Kidney capillary endothelial cell (primary cell): ENCODE results near the gene UNC13C.

Experiments
- DNase-seq: peaks from one replicate; pipeline ENCODE4 v3.0.0-alpha.2; 2018; ENCODE audit warnings: low spot score

UNC13C gene

GRCh38 chr15:54481819-54482218 is 503.6 kb downstream of the UNC13C start:
- DNase-seq: no peak

- DNase-seq: no peak
Observed at GRCh38 chr15:54482251-54482650, 504.0 kb downstream of the UNC13C start.

- DNase-seq: no peak
Observed at GRCh38 chr15:54500330-54500729, 522.1 kb downstream of the UNC13C start.

- no peak for DNase-seq
Observed at GRCh38 chr15:54502416-54503075, 524.3 kb downstream of the UNC13C start.

- no peak for DNase-seq
Observed at GRCh38 chr15:54504695-54505094, 526.5 kb downstream of the UNC13C start.

GRCh38 chr15:54506977-54507524 is 528.8 kb downstream of the UNC13C start:
- no peak for DNase-seq

GRCh38 chr15:54514601-54515000 is 536.4 kb downstream of the UNC13C start:
- no peak for DNase-seq

GRCh38 chr15:54515664-54516582 is 537.7 kb downstream of the UNC13C start:
- no peak for DNase-seq

GRCh38 chr15:54517366-54517765 is 539.1 kb downstream of the UNC13C start:
- DNase-seq: no peak

GRCh38 chr15:54518156-54518882 is 540.1 kb downstream of the UNC13C start:
- no peak for DNase-seq

- DNase-seq: no peak
Observed at GRCh38 chr15:54519577-54519976, 541.3 kb downstream of the UNC13C start.

- no peak for DNase-seq
Observed at GRCh38 chr15:54520616-54521015, 542.4 kb downstream of the UNC13C start.

- no peak for DNase-seq
Observed at GRCh38 chr15:54521206-54521605, 543.0 kb downstream of the UNC13C start.

- no peak for DNase-seq
Observed at GRCh38 chr15:54528021-54528420, 549.8 kb downstream of the UNC13C start.

GRCh38 chr15:54540721-54541120 is 562.5 kb downstream of the UNC13C start:
- DNase-seq: no peak

- DNase-seq: no peak
Observed at GRCh38 chr15:54547491-54547890, 569.2 kb downstream of the UNC13C start.

GRCh38 chr15:54550954-54551353 is 572.7 kb downstream of the UNC13C start:
- DNase-seq: no peak

- DNase-seq: no peak
Observed at GRCh38 chr15:54556231-54556630, 578.0 kb downstream of the UNC13C start.

GRCh38 chr15:54559405-54560069 is 581.3 kb downstream of the UNC13C start:
- DNase-seq: no peak

- DNase-seq: no peak
Observed at GRCh38 chr15:54560417-54560816, 582.2 kb downstream of the UNC13C start.

GRCh38 chr15:54564166-54564565 is 585.9 kb downstream of the UNC13C start:
- no peak for DNase-seq

GRCh38 chr15:54566654-54567053 is 588.4 kb downstream of the UNC13C start:
- DNase-seq: no peak
